Stimulated activated naive CD8-positive, alpha-beta T cell treated with anti-CD3 and anti-CD28 coated beads, Interleukin-15, Interleukin-2, amounts not matched to agents 100 ng/mL and 50 ng/mL, for 24 hours (primary cell): Measurements from ENCODE around the gene ZNHIT1.
A peak's percentile ranks its signal among the peaks of the same experiment; 100 is the strongest.

ENCODE experiments used
- H3K27ac Mint-ChIP-seq: one replicate; pipeline ENCODE4 v1.8.0; 2021; ENCODE audit warnings: mild to moderate bottlenecking, mixed read lengths
- H3K27me3 Mint-ChIP-seq: one replicate; pipeline ENCODE4 v1.8.0; 2021; ENCODE audit warnings: mixed read lengths
- H3K36me3 Mint-ChIP-seq: one replicate; pipeline ENCODE4 v1.8.0; 2021; ENCODE audit warnings: low read depth, mixed read lengths
- H3K4me1 Mint-ChIP-seq: one replicate; pipeline ENCODE4 v1.8.0; 2021; ENCODE audit warnings: low read depth, mixed read lengths
- H3K4me3 Mint-ChIP-seq: one replicate; pipeline ENCODE4 v1.8.0; 2021; ENCODE audit warnings: mild to moderate bottlenecking, mixed read lengths
- H3K9me3 Mint-ChIP-seq: one replicate; pipeline ENCODE4 v1.8.0; 2021; ENCODE audit warnings: mixed read lengths

The ZNHIT1 gene

DNA sequence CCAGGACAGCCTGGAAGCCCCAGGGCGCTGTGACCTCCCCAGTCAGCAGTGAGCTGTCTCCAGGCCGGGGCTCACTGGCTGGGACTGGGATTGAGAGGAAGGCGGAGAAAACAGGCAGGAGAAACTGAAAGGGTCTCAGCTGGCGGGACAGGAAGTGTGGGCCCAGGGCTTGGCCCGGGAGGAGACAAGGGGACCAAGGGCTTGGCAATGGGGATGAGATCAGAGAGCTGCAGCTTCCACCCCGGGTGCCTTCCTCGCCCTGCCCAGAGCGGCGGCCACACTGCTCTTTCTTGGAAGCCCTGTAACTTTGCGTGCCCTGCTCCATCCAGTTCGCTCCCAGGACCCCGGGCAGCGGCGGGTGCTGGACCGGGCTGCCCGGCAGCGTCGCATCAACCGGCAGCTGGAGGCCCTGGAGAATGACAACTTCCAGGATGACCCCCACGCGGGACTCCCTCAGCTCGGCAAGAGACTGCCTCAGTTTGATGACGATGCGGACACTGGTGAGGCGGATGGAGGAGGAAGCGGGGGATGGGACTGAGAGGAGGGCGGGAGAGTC is 4.4 kb downstream of the ZNHIT1 start:
- no peak overlapping the region for H3K4me3 Mint-ChIP-seq
- no peaks in the 10 kb centered on the region for H3K9me3 Mint-ChIP-seq
- H3K27me3 Mint-ChIP-seq, result no peaks in the 10 kb centered on the region
- peaks cover 26% of the 10 kb centered on the region for H3K36me3 Mint-ChIP-seq
- no peak overlapping the region for H3K27ac Mint-ChIP-seq
- peaks cover 28% of the 10 kb centered on the region for H3K4me1 Mint-ChIP-seq

DNA sequence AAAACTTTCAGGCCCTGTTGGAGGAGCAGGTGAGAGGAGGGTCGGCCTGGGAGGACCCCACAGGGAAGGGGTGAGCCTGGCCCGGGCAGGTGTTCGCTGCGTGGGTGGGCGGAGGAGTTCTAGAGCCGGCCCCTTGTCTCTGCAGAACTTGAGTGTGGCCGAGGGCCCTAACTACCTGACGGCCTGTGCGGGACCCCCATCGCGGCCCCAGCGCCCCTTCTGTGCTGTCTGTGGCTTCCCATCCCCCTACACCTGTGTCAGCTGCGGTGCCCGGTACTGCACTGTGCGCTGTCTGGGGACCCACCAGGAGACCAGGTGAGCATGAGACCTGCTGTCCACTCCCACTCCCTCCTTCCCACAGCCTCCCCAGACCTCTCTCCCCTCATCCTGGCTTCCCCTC is 5.6 kb downstream of the ZNHIT1 start:
- Mint-ChIP-seq H3K4me3 (no peak overlapping the region), H3K36me3 (peaks cover 28% of the 10 kb centered on the region), H3K4me1 (peaks cover 19% of the 10 kb centered on the region), H3K27ac (no peak overlapping the region), H3K27me3 (no peaks in the 10 kb centered on the region), H3K9me3 (no peaks in the 10 kb centered on the region)

DNA sequence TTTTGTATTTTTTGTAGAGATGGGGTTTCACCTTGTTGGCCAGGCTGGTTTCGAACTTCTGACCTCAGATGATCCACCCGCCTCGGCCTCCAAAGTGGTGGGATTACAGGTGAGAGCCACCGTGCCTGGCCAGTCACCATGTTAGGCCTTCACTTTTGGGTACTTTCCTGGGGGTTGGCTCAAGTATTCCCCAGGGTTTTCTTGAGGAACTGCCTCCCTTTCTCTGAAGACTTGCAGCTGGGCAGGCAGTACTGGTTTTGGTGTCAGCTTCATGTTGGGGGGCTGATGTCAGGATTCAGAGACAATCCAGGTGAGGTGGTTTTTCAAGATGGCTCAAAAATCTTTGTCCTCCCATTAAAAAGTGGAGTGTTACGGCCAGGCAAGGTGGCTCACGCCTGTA is 7.7 kb downstream of the ZNHIT1 start:
- Mint-ChIP-seq H3K4me1 (peaks cover 2% of the 10 kb centered on the region), H3K27me3 (no peaks in the 10 kb centered on the region), H3K9me3 (no peaks in the 10 kb centered on the region), H3K36me3 (peaks cover 28% of the 10 kb centered on the region), H3K4me3 (no peak overlapping the region), H3K27ac (no peak overlapping the region)

DNA sequence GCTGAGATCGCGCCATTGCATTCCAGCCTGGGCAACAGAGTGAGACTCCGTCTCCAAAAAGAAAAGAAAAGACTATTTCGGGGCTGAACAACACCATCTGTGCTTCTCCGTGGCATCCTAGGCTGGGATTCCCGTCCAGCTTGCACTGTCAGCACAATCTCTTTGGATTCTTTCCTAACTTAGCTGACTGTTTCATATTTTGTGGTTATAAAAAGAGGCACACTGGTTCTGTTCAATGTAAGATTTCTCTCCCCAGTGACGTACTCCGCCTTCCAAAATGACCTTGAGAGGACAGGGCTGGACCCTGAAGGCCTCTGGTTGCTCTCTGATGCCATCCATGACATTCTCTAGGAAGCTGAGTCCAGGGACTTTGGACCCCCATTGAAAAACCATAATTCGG is 8.8 kb downstream of the ZNHIT1 start:
- Mint-ChIP-seq H3K27ac (no peak overlapping the region), H3K27me3 (no peaks in the 10 kb centered on the region), H3K36me3 (peaks cover 23% of the 10 kb centered on the region), H3K9me3 (no peaks in the 10 kb centered on the region), H3K4me3 (no peak overlapping the region), H3K4me1 (peaks cover 3% of the 10 kb centered on the region)

DNA sequence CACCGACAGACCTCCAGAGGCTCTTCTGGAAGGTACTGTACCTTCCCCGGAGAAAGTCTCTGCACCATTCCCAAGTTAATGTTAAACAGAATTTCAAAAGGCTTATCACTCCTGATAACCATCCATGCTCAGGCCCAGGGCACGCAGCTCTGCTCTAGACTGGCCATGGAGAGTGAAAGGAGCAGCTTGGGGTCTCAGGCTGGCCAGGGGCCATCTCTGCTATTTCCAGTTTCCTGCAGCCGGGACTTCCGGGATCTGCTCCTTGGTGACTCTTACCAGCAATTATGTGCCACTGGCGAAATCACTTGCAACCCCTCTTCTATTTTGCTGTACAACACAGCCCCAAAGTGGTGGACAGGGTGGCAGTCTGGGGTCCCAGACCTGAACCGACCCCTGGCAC is 13.7 kb downstream of the ZNHIT1 start:
- peaks cover 3% of the 10 kb centered on the region for H3K4me1 Mint-ChIP-seq
- peaks cover 8% of the 10 kb centered on the region for H3K36me3 Mint-ChIP-seq
- no peaks in the 10 kb centered on the region for H3K27me3 Mint-ChIP-seq
- H3K9me3 Mint-ChIP-seq, result no peaks in the 10 kb centered on the region
- no peak overlapping the region for H3K4me3 Mint-ChIP-seq
- no peak overlapping the region for H3K27ac Mint-ChIP-seq

DNA sequence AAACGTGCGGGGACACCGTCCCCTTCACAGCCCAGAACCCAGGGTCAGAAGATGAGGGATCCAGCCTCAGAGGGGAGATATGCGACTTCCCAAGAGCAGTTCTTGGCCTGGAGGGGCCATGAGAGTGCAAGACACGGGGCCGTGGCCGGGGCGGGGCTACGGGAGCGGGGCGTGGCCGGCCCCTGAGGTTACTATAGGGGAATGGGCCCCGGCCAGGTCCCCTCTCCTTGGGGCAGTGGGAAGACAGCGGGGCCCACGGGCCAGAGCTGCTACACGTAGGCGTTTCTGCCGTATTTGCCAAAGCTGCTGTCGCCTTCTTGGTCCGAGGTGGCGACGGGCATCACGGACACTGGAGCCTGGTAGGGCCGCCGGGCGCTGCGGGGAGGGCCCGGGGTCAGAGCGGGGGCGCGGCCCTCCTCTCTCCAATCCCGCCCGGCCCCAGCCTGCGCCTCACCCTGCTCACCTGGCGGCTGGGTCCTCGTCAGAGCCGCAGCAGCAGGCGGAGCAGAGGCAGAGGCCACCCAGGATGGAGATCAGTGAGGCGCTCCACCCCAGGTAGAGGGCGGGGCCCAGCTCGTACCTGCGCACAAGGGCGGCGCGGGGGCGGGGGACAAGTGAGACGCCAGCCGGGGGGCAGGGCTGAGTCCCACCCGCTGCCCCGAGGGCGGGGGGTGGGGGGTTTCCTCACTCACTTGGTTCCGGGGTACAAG is 14.3 kb downstream of the ZNHIT1 start:
- Mint-ChIP-seq H3K27me3 (no peaks in the 10 kb centered on the region), H3K27ac (no peak overlapping the region), H3K36me3 (peaks cover 3% of the 10 kb centered on the region), H3K4me1 (peaks cover 3% of the 10 kb centered on the region), H3K4me3 (no peak overlapping the region), H3K9me3 (no peaks in the 10 kb centered on the region)

DNA sequence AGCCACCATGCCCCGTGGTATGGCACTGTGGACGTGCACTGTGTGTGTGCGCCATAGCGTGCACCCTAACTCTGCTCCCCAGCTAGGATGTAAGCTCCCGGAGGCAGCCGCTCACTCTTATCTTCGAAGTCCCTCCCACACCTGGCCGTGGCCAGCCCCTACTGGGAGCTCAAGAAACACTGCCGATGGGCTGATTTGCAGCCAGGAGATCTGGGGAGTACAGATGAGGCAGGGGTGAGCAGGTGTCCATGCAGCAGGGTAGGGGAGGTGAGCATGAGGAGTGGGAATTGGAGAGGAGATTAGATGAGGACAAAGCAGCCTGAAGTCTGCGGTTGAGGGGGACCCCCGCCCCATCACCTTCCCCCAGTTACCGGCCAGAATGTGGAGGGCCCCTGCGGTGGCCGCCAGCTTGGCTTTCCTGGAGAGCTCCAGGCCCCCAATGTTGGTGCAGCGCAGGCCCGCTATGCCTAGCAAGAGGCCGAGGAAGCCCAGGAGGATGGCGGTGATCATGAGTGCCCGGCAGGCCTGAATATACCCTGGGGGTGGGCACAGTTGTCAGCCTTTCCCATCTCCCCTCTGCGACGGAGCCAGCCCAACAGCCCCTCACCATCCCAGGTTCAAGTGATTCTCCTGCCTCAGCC is 16.1 kb downstream of the ZNHIT1 start:
- Mint-ChIP-seq H3K4me3 (no peak overlapping the region), H3K9me3 (no peaks in the 10 kb centered on the region), H3K4me1 (peaks cover 3% of the 10 kb centered on the region), H3K27ac (no peak overlapping the region), H3K27me3 (no peaks in the 10 kb centered on the region), H3K36me3 (no peaks in the 10 kb centered on the region)

DNA sequence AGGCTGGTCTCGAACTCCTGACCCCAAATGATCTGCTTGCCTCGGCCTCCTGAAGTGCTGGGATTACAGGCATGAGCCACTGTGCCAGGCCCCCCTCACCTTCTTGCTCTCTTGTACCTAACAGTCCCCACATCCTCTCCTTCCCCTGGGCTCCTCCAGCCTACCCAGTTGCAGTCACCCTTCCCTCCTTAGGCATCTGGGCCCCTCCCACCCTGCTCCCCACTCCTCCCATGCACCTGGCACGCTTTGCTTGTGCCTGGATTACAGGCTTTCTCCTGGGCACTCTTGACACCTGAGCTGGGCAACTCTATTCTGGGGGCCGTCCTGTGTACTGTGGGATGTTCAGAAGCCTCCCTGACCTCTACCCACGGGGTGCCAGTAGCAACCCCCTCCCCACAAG is 16.7 kb downstream of the ZNHIT1 start:
- peaks cover 3% of the 10 kb centered on the region for H3K4me1 Mint-ChIP-seq
- H3K9me3 Mint-ChIP-seq, result no peaks in the 10 kb centered on the region
- no peaks in the 10 kb centered on the region for H3K27me3 Mint-ChIP-seq
- H3K36me3 Mint-ChIP-seq, result no peaks in the 10 kb centered on the region
- H3K4me3 Mint-ChIP-seq, result no peak overlapping the region
- H3K27ac Mint-ChIP-seq, result no peak overlapping the region

DNA sequence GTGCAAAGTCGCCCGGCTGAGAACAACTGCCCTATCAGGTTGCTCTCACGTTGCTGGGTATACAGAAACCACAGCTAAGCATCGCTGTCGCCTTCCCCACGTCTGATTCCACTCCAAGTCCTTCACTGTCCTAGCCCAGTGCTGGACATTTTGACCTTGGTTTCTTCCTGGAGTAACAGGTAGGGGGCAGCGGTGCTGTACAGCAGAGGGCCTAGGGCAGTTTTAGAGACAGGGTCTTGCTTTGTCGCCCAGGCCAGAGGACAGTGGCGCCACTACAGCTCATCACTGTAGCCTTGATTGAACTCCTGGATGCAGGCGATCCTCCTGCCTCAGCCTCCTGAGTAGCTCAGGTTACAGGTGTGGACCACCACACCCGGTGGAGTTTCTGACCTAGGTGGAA is 17.1 kb downstream of the ZNHIT1 start:
- no peak overlapping the region for H3K4me3 Mint-ChIP-seq
- no peaks in the 10 kb centered on the region for H3K9me3 Mint-ChIP-seq
- H3K4me1 Mint-ChIP-seq, result peaks cover 3% of the 10 kb centered on the region
- no peaks in the 10 kb centered on the region for H3K27me3 Mint-ChIP-seq
- no peaks in the 10 kb centered on the region for H3K36me3 Mint-ChIP-seq
- H3K27ac Mint-ChIP-seq, result no peak overlapping the region

DNA sequence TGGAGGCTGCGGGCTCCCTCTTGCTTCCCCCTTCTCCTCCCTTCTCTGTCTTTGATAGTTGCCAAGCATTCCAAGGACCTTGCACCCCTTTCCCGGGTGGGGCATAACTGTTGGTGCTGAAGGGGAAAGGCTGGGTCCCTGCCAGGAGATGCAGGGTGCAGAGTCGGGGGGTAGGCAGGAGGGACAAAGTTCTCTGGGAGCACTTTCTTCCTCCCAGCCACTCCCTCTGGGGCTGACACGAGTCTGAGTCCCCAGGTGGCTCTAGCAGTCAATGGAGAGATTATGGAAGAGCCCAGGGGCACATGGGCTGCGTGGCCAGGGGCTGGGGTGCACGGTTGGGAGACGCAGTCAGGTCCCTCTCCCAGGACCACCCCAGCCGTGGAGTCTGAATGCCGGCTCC is 17.6 kb downstream of the ZNHIT1 start:
- H3K27ac Mint-ChIP-seq, result no peak overlapping the region
- no peaks in the 10 kb centered on the region for H3K9me3 Mint-ChIP-seq
- H3K4me3 Mint-ChIP-seq, result no peak overlapping the region
- no peaks in the 10 kb centered on the region for H3K27me3 Mint-ChIP-seq
- peaks cover under 1% of the 10 kb centered on the region for H3K36me3 Mint-ChIP-seq
- peaks cover 3% of the 10 kb centered on the region for H3K4me1 Mint-ChIP-seq

DNA sequence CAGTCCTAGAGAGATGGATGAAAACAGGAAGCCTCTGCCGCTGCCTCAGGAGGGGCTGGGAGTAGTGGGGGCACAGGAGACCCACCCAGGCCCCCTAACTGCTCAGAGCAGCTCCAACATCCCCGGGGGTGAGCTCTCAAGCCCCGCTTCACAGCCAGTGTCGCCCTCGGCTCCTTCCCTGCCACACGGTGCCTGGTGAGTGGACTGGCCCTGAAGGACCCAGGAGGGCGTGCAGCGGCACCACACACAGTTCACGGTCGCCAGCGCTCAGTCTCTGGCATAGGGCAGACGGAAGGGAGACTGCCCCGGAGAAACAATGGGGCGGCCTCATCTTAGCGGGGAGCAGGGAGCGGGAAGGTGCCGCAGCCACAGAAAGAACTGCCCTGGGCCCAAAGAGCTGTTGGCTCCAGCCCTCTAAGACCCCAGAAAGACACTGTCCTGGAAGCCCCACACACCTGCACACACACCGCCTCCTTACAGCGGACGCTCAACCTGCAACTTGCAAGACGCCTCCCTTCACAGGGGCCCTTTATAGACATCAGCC is 18.4 kb downstream of the ZNHIT1 start:
- H3K4me1 Mint-ChIP-seq, result no peaks in the 10 kb centered on the region
- no peak overlapping the region for H3K4me3 Mint-ChIP-seq
- no peaks in the 10 kb centered on the region for H3K9me3 Mint-ChIP-seq
- peaks cover 5% of the 10 kb centered on the region for H3K36me3 Mint-ChIP-seq
- H3K27me3 Mint-ChIP-seq, result no peaks in the 10 kb centered on the region
- H3K27ac Mint-ChIP-seq, result no peak overlapping the region

DNA sequence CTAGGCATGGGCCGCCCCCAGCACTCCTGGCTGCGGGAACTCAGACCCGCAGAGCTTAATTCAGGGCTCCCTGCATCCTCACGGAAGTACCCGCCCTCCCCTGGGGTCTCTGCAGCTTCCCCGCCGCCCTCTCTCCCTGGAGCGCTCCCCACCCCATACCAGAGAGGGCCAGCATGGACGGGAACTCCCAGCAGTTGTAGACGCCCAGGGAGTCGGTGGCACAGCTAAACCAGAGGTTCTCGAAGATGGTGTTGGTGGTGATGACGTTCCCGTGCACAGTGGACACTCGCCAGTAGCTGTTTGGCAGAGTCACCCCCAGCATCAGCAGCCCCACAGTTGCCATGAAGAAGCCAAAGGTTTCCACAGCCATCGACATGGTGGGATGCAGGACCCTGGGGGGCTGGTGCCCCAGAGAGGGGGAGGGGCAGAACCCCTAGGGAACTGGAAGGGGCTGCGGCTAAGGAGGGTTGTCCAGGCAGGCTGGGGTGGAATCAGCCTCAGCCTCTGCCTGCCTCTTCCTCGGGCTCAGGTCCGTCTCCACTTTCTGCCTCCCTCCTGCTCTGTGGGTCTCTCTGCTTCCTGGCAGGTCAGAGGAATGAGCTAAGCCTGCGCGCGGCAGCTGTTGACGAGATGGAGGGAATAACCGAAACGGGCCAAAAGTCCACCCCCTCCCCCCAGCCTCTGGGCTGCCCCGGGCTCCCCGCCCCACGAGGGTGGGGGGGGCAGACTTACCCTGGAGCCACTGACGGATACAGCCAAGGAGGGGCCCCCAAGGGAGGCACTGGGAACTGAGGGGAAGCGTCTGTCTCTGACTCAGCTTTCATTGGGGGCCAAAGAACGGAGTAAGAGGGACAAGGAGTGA is 19.5 kb downstream of the ZNHIT1 start, which contains the start of gene CLDN15:
Gene CLDN15, minus strand, starts transcription at position 597 of the 862 bp plus-strand sequence. Its CDS starts 221 bp downstream, at position 376.
- peaks cover 5% of the 10 kb centered on the region for H3K36me3 Mint-ChIP-seq
- H3K4me1 Mint-ChIP-seq, result no peaks in the 10 kb centered on the region
- H3K27me3 Mint-ChIP-seq, result no peaks in the 10 kb centered on the region
- peak within 1 kb of the TSS; percentile 53 for H3K27ac Mint-ChIP-seq
- no peaks in the 10 kb centered on the region for H3K9me3 Mint-ChIP-seq
- no peak within 1 kb of the TSS for H3K4me3 Mint-ChIP-seq

DNA sequence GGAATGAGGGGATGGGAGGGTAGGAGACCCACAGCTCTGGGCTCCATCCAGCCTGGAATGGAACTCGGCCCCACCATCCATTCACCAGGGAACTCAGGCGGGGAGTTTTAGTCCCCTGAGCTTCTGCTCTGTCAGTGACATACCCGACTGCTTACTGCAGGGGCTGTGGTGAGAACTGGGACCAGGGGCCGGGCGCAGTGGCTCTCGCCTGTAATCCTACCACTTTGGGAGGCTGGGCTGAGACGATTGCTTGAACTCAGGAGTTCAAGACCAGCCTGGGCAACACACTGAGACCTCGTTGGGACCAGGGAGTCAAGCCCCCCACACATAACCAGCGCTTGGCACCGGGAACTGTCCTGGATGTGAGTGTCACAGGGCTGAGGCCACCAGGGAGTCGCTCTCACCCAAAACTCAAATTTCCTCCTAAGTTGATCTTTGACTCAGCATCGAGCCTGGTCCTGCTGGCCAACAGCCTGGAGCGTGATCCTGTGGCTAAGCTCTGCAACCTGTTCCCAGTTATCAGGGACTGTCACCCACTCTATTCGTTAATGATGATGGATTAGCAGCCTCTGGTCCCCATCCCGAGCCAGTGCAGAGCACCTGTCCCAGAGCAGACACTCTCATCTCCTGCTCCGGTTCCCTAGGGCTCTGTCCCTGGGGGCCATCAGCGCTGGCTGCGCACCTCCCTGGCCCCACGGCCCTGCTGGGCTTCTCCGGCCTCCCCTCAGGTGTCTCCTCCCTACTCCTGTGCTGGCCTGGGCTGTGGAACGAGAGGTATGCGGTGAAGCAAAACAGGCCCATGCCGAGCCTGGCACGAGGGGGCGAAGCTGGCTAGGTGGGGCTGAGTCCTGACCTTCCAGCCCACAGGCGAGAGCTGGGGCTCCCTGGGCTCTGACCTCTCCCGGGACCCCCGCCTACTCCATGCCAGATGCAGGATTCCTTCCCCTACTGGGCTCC is 20.5 kb downstream of the ZNHIT1 start:
- Mint-ChIP-seq H3K27me3 (no peaks in the 10 kb centered on the region), H3K4me1 (peaks cover 6% of the 10 kb centered on the region), H3K27ac (no peak overlapping the region), H3K4me3 (no peak overlapping the region), H3K9me3 (no peaks in the 10 kb centered on the region), H3K36me3 (peaks cover 7% of the 10 kb centered on the region)
